H1 (cell line): ENCODE data around the gene CDKL4. TPM values are rescaled to one million over a fixed set of nuclear protein-coding genes. Genes with fewer than 3 reads are reported as not detected.
"Not testable (repeated sequence)": the region's sequence is repeated elsewhere in the genome, so short reads cannot be mapped to it uniquely, and the experiment has no call there.

Source experiments
- CTCF ChIA-PET: fragments of 300-600 bp; sonication (Branson Sonifier 250); formaldehyde crosslinking; loops from one replicate; lab custom pipeline; 2021; ENCODE audit not compliant: partially characterized antibody; lab: Charles Lee
- POLR2A ChIA-PET: fragments of 300-600 bp; sonication (Branson Sonifier 250); formaldehyde crosslinking; loops from one replicate; lab custom pipeline; 2021; ENCODE audit warnings: inconsistent platforms; ENCODE audit not compliant: partially characterized antibody; lab: Charles Lee
- DNase-seq, 2 experiments: peaks; one replicate each; pipeline versions ENCODE4 v3.0.0 to v3.0.0-alpha.2; 2010 to 2022; ENCODE audit warnings: low spot score in 2 of 2, low read depth in 1 of 2, mixed read lengths in 1 of 2
- FAIRE-seq: peaks from 2 replicates; lab custom pipeline; 2011; peaks lifted over from hg19 to GRCh38; lab: Jason Lieb, UNC
- H2AFZ ChIP-seq: 2 replicates; pipeline ENCODE4 v1.8.1; 2012; ENCODE audit warnings: low read length, inconsistent platforms
- H2AK5ac ChIP-seq: 2 replicates; pipeline ENCODE4 v1.6.1; 2013; ENCODE audit warnings: low read depth, low read length
- H2BK120ac ChIP-seq: replicated peaks from 2 replicates; pipeline ENCODE3; 2013; ENCODE audit warnings: low read depth, low read length, inconsistent platforms
- H2BK12ac ChIP-seq: 2 replicates; pipeline ENCODE4 v1.6.1; 2013; ENCODE audit warnings: low read depth, low read length
- H2BK15ac ChIP-seq: 2 replicates; pipeline ENCODE4 v1.6.1; 2013; ENCODE audit warnings: low read length
- H2BK20ac ChIP-seq: 2 replicates; pipeline ENCODE4 v1.6.1; 2013; ENCODE audit warnings: low read length
- H2BK5ac ChIP-seq: 2 replicates; pipeline ENCODE4 v1.6.1; 2013; ENCODE audit warnings: low read depth, low read length
- H3K14ac ChIP-seq: 2 replicates; pipeline ENCODE4 v1.6.1; 2013; ENCODE audit warnings: inconsistent platforms; ENCODE audit not compliant: insufficient read length
- H3K18ac ChIP-seq: 2 replicates; pipeline ENCODE4 v1.6.1; 2013; ENCODE audit warnings: low read length; ENCODE audit errors: extremely low read depth
- H3K23ac ChIP-seq: 2 replicates; pipeline ENCODE4 v1.6.1; 2013; ENCODE audit warnings: inconsistent platforms; ENCODE audit not compliant: insufficient read length
- H3K23me2 ChIP-seq: 2 replicates; pipeline ENCODE4 v1.6.1; 2013; ENCODE audit warnings: low read depth, low read length
- H3K27ac ChIP-seq: 2 replicates; pipeline ENCODE4 v1.6.1; 2011; ENCODE audit warnings: low read depth, low read length, inconsistent platforms
- H3K27me3 ChIP-seq, 4 experiments: replicated peaks in 1 of 4; 1 replicate in 1 of 4; 2 replicates in 3 of 4; pipeline versions ENCODE4 v1.6.1 to v1.8.1; 2011 to 2013; ENCODE audit warnings: low read length in 3 of 4, mild to moderate bottlenecking in 3 of 4, inconsistent platforms in 2 of 4, mixed read lengths in 2 of 4, moderate library complexity in 1 of 4; ENCODE audit not compliant: control insufficient read depth in 3 of 4, insufficient read depth in 3 of 4; ENCODE audit errors: extremely low read depth in 1 of 4
- H3K36me3 ChIP-seq, 4 experiments: 2 replicates each; pipeline versions ENCODE4 v1.6.1 to v1.8.1; 2011 to 2013; ENCODE audit warnings: mild to moderate bottlenecking in 4 of 4, low read length in 3 of 4, moderate library complexity in 2 of 4, control low read depth in 1 of 4, inconsistent platforms in 1 of 4; ENCODE audit not compliant: insufficient read depth in 4 of 4, control insufficient read depth in 2 of 4
- H3K4ac ChIP-seq: replicated peaks from 2 replicates; pipeline ENCODE3; 2013; ENCODE audit warnings: low read length, low read depth, mixed read lengths, inconsistent platforms; ENCODE audit not compliant: insufficient read length
- H3K4me1 ChIP-seq, 4 experiments: replicated peaks in 1 of 4; 1 replicate in 1 of 4; 2 replicates in 3 of 4; pipeline versions ENCODE4 v1.6.1 to v1.8.1; 2011 to 2013; ENCODE audit warnings: low read length in 3 of 4, inconsistent platforms in 2 of 4, mixed read lengths in 1 of 4; ENCODE audit not compliant: insufficient read depth in 4 of 4, control insufficient read depth in 3 of 4
- H3K4me2 ChIP-seq, 2 experiments: 2 replicates each; pipeline versions ENCODE4 v1.6.1 to v1.8.1; 2011 to 2013; ENCODE audit warnings: low read depth in 2 of 2, low read length in 2 of 2, control low read depth in 1 of 2, inconsistent platforms in 1 of 2, mild to moderate bottlenecking in 1 of 2; ENCODE audit not compliant: insufficient read depth in 1 of 2
- H3K4me3 ChIP-seq, 4 experiments: fragments of 200-600, 300-600 bp in 1 of 4; sonication (generic), shearing (Covaris generic), sonication (Bioruptor Twin) in 1 of 4; 2 replicates each; pipeline versions ENCODE4 v1.5.1 to v1.8.1; 2011 to 2016; ENCODE audit warnings: low read length in 4 of 4, low read depth in 3 of 4, control low read depth in 2 of 4, inconsistent platforms in 2 of 4, mild to moderate bottlenecking in 2 of 4, mixed read lengths in 1 of 4, moderate library complexity in 1 of 4; ENCODE audit not compliant: insufficient read depth in 2 of 4; ENCODE audit errors: extremely low read depth in 1 of 4
- H3K56ac ChIP-seq: replicated peaks from 2 replicates; pipeline ENCODE3; 2013; ENCODE audit warnings: low read depth, mild to moderate bottlenecking, mixed read lengths, low read length, inconsistent platforms; ENCODE audit not compliant: insufficient read length
- H3K79me1 ChIP-seq: 2 replicates; pipeline ENCODE4 v1.6.1; 2013; ENCODE audit warnings: low read depth, low read length, control low read depth
- H3K79me2 ChIP-seq, 2 experiments: 2 replicates each; pipeline versions ENCODE4 v1.6.1 to v1.8.1; 2012 to 2013; ENCODE audit warnings: low read length in 2 of 2, mild to moderate bottlenecking in 2 of 2, inconsistent platforms in 1 of 2; ENCODE audit not compliant: insufficient read depth in 2 of 2, control insufficient read depth in 1 of 2
- H3K9ac ChIP-seq, 4 experiments: replicated peaks in 1 of 4; 1 replicate in 1 of 4; 2 replicates in 3 of 4; pipeline versions ENCODE4 v1.6.1 to v1.8.1; 2011 to 2013; ENCODE audit warnings: low read depth in 3 of 4, low read length in 3 of 4, control low read depth in 2 of 4, mild to moderate bottlenecking in 2 of 4, moderate library complexity in 2 of 4, inconsistent platforms in 1 of 4; ENCODE audit errors: extremely low read depth in 1 of 4
- H3K9me3 ChIP-seq, 2 experiments: 2 replicates each; pipeline versions ENCODE4 v1.6.1 to v1.8.1; 2012 to 2013; ENCODE audit warnings: mild to moderate bottlenecking in 2 of 2, moderate library complexity in 2 of 2, control low read depth in 1 of 2, inconsistent platforms in 1 of 2, low read depth in 1 of 2, low read length in 1 of 2, mixed read lengths in 1 of 2; ENCODE audit not compliant: insufficient read depth in 2 of 2
- H4K20me1 ChIP-seq, 2 experiments: replicated peaks in 1 of 2; 2 replicates each; pipeline versions ENCODE3 to v1.8.1; 2011 to 2013; ENCODE audit warnings: inconsistent platforms in 2 of 2, low read length in 2 of 2, mild to moderate bottlenecking in 1 of 2; ENCODE audit not compliant: insufficient read depth in 2 of 2, control insufficient read depth in 1 of 2
- H4K5ac ChIP-seq: 2 replicates; pipeline ENCODE4 v1.6.1; 2013; ENCODE audit warnings: low read length, low read depth, mixed read lengths, inconsistent platforms; ENCODE audit not compliant: insufficient read length
- H4K8ac ChIP-seq: 2 replicates; pipeline ENCODE4 v1.8.0; 2013; ENCODE audit warnings: mild to moderate bottlenecking, moderate library complexity, low read length, inconsistent platforms; ENCODE audit not compliant: insufficient read depth; ENCODE audit errors: extremely low read depth
- H4K91ac ChIP-seq: replicated peaks from 2 replicates; pipeline ENCODE3; 2013; ENCODE audit warnings: low read length, mixed read lengths, inconsistent platforms; ENCODE audit not compliant: insufficient read length
- WGBS, 2 experiments: shearing (Covaris generic) in 1 of 2; methylation state at CpG; one replicate each; pipeline versions ENCODE4 v1.1.6 to v1.1.7; 2013 to 2015; ENCODE audit warnings: low lambda C conversion rate in 2 of 2, mixed read lengths in 2 of 2, inconsistent platforms in 1 of 2, low coverage in 1 of 2, missing lambda C conversion rate in 1 of 2; ENCODE audit not compliant: insufficient replicate concordance in 2 of 2, insufficient coverage in 1 of 2, insufficient read length in 1 of 2; ENCODE audit errors: extremely low coverage in 1 of 2, missing lambda C conversion rate in 1 of 2; 5-methylcytosine and 5-hydroxymethylcytosine counted together
- polyA plus RNA-seq, 7 experiments: library from polyadenylated mRNA; depleted of rRNA in 3 of 7; stranded (reverse) in 5 of 7; unstranded in 2 of 7; fragments of >200 nt in 5 of 7; fragments of 200-250 nt in 2 of 7; gene quantifications; 1 replicate in 5 of 7; 2 replicates in 1 of 7; 4 replicates in 1 of 7; pipeline versions ENCODE4 v1.2.1 to v1.2.3, GENCODE V29; 2011 to 2013; ENCODE audit warnings: missing spikeins in 2 of 7, mixed read lengths in 2 of 7
- total RNA-seq: library from RNA; stranded (reverse); fragmentation: NEBNext Ultra II Directional; extraction: Animal tissue kit (Norgen Biotek cat#: 25700); gene quantifications from 2 replicates; pipeline ENCODE4 v1.2.1, GENCODE V29; 2021

The CDKL4 gene
- total and polyA plus RNA-seq, 2 of the 8 experiments (the other 6 are each of a cell fraction or from before 2014, with no cell fraction given) = not detected

DNA sequence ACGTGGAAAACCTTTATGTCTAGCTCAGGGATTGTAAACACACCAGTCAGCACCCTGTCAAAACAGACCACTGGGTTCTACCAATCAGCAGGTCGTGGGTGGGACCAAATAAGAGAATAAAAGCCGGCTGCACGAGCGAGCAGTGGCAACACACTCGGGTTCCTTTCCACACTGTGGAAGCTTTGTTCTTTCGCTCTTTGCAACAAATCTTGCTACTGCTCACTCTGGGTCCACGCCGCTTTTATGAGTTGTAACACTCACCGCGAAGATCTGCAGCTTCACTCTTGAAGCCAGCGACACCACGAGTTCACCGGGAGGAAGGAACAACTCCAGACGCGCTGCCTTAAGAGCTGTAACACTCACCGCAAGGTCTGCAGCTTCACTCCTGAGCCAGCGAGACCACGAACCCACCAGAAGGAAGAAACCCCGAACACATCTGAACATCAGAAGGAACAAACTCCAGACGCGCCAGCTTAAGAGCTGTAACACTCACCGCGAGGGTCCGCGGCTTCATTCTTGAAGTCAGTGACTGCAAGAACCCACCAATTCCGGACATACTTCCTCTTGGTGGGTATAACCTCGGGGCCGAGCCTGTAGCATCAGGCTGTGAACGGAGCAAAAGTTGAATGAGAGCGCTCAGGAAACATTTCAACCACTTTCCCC lies 1.3 kb upstream of the CDKL4 start:
- not testable (repeated sequence) for H3K4me2 ChIP-seq, DNase-seq, H2BK15ac ChIP-seq, H2AK5ac ChIP-seq, H4K20me1 ChIP-seq, H2BK120ac ChIP-seq, H3K27me3 ChIP-seq, H3K79me1 ChIP-seq, H3K9ac ChIP-seq, FAIRE-seq, H2BK12ac ChIP-seq, H2BK5ac ChIP-seq, H3K4me1 ChIP-seq, H3K14ac ChIP-seq, H3K56ac ChIP-seq, H3K23me2 ChIP-seq, H3K18ac ChIP-seq, H4K5ac ChIP-seq, H3K79me2 ChIP-seq, H4K91ac ChIP-seq, H2BK20ac ChIP-seq, H3K36me3 ChIP-seq, H2AFZ ChIP-seq, H3K4me3 ChIP-seq, H4K8ac ChIP-seq, H3K4ac ChIP-seq, H3K9me3 ChIP-seq, H3K27ac ChIP-seq, H3K23ac ChIP-seq
- ChIA-PET CTCF (interaction anchor here (0.8 to 1.3 kb wide), 3 partner anchors 8 to 486 kb away, joined by 3 to 4 read pairs (median 3); no protein-coding TSS in a partner anchor), POLR2A (interaction anchor here (1.1 kb wide), 1 partner anchor 134 kb away, joined by 3 read pairs; no protein-coding TSS in a partner anchor)
- WGBS, 2 experiments = 92% methylated on average over 31 of the region's 31 CpGs; no CpG with 5 or more reads in 1 of the 2 experiments
